Nephron (organoid): ENCODE data around the gene CNIH2.
A peak's percentile ranks its signal among the peaks of the same experiment; 100 is the strongest.

ENCODE experiments used
- H3K27ac Mint-ChIP-seq, 3 experiments: 2 replicates each; pipeline ENCODE4 v1.8.0; 2020; ENCODE audit warnings: mixed read lengths in 3 of 3, mild to moderate bottlenecking in 2 of 3, moderate library complexity in 1 of 3
- H3K27me3 Mint-ChIP-seq: 2 replicates; pipeline ENCODE4 v1.8.0; 2021; ENCODE audit warnings: low read depth, mild to moderate bottlenecking, moderate library complexity, mixed read lengths
- H3K36me3 Mint-ChIP-seq: 2 replicates; pipeline ENCODE4 v1.8.0; 2020; ENCODE audit warnings: low read depth, mixed read lengths
- H3K4me1 Mint-ChIP-seq: 2 replicates; pipeline ENCODE4 v1.8.0; 2020; ENCODE audit warnings: mixed read lengths
- H3K4me3 Mint-ChIP-seq, 3 experiments: 2 replicates each; pipeline ENCODE4 v1.8.0; 2020; ENCODE audit warnings: mild to moderate bottlenecking in 3 of 3, mixed read lengths in 3 of 3, moderate library complexity in 2 of 3
- H3K9me3 Mint-ChIP-seq: 2 replicates; pipeline ENCODE4 v1.8.0; 2020; ENCODE audit warnings: mixed read lengths
- TF ChIP-seq, protein P1 (sequence below), 3 experiments: fragments of 200-600 bp; sonication (generic); IDR thresholded peaks; one replicate each; pipeline ENCODE4 v1.5.0; 2021; ENCODE audit warnings: antibody characterized with exemption in 3 of 3; ENCODE audit not compliant: unreplicated experiment in 3 of 3

The CNIH2 gene

DNA sequence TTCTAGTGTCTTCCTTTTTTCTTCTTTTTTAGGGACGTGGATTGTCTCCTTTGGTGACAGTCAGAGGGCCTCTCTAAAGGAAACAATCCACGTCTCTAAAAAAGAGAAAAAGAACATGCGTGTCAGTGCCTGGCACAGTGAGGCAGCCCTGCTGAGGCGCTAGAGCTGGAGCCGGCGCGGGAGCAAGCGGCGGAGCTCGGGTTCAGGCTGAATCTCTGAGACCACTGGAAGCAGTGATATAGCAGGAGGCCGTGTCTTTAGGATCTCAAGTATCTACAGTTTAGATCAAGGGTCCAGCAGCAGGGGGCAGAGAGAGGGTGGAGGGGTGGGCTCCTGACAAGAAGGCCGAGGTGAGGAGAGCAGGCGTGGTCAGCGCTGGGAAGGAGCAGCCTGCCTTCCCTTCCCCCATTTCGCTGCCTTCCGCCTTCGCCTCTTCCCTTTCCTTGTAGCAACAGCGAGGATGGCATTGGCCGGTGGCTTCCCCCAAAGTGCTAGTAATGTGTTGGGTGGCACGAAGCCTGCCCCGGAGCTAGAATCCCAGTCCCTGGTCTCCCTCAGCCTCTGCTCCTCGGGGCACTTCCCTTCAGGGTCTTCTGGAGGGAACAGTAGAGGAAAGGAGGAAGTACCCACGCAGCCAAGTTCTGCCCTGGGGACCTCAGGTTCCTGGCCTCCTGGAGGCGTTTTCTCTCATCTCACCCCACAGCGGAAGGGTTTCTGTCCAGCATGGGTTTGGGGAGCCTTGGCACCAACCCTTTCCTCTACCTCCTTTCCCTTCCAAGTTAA is 37.8 kb upstream of the CNIH2 start:
- H3K4me1 Mint-ChIP-seq, result peaks cover 40% of the 10 kb centered on the region
- no peaks in the 10 kb centered on the region for H3K9me3 Mint-ChIP-seq
- peaks cover 21% of the 10 kb centered on the region for H3K36me3 Mint-ChIP-seq
- H3K4me3 Mint-ChIP-seq, result no peak overlapping the region
- no peaks in the 10 kb centered on the region for H3K27me3 Mint-ChIP-seq
- TF ChIP-seq, protein P1, sequence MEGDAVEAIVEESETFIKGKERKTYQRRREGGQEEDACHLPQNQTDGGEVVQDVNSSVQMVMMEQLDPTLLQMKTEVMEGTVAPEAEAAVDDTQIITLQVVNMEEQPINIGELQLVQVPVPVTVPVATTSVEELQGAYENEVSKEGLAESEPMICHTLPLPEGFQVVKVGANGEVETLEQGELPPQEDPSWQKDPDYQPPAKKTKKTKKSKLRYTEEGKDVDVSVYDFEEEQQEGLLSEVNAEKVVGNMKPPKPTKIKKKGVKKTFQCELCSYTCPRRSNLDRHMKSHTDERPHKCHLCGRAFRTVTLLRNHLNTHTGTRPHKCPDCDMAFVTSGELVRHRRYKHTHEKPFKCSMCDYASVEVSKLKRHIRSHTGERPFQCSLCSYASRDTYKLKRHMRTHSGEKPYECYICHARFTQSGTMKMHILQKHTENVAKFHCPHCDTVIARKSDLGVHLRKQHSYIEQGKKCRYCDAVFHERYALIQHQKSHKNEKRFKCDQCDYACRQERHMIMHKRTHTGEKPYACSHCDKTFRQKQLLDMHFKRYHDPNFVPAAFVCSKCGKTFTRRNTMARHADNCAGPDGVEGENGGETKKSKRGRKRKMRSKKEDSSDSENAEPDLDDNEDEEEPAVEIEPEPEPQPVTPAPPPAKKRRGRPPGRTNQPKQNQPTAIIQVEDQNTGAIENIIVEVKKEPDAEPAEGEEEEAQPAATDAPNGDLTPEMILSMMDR (IDR thresholded peaks at IDR 0.05; ENCODE audit: unreplicated experiment in 3 of 3), result no peak
- H3K27ac Mint-ChIP-seq, result peak overlapping the region in 1 of 3 experiments; percentile 24

DNA sequence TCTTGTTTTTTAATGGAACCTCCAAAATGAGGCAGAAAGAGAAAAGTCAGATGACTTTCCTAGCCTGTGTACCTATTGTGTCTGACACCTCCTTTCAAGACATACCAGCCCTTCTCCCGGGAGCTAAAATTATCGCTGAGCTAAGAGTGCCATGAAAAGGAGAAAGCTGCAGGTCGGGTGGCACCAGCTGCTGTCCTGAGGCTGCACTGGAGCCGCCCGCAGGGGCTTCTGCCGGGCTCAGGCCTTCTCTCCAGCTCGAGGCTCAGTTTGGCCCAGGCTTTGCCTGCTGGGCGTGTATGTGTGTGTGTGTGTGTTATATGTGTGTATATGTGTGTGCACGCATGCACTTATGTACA is 37.2 kb upstream of the CNIH2 start:
- H3K9me3 Mint-ChIP-seq, result no peaks in the 10 kb centered on the region
- TF ChIP-seq, protein P1 (IDR thresholded peaks at IDR 0.05; ENCODE audit: unreplicated experiment in 3 of 3), result no peak
- H3K4me3 Mint-ChIP-seq, result no peak overlapping the region
- peak overlapping the region in 1 of 3 experiments; percentile 24 for H3K27ac Mint-ChIP-seq
- peaks cover 16% of the 10 kb centered on the region for H3K36me3 Mint-ChIP-seq
- H3K4me1 Mint-ChIP-seq, result peaks cover 40% of the 10 kb centered on the region
- H3K27me3 Mint-ChIP-seq, result no peaks in the 10 kb centered on the region

DNA sequence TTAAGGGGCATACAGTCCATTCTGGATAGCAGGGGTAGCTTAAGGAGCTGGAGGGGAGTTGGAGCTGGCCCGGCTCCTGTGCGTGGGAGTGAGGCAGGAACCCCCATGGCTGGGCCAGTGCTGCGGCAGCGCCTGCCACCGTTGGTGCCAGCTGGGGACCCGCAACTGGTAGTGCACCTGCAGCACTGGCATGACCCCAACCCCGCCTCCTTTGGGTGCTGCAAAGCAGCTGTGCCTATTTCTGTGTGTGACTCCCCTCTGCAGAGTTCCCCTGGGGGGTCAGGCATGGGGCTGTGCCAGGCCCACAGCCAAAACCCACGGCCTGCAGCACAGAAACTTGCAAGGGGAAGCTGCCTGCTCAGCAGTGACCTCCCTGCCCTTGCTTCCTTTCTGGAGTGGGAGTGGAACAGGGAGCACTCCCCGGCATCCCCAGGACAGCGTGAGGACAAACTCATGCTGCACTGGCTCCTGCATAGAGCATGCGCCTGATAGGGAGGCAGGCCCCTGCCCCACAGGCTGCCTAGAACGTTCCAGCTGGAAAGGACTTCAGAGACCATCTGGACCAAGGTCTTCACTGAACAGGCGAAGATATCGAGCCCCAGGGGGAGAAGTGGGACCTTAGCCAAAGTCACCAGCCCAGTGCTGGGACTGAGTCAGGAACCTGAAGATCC is 35.7 kb upstream of the CNIH2 start:
- H3K9me3 Mint-ChIP-seq, result no peaks in the 10 kb centered on the region
- H3K4me1 Mint-ChIP-seq, result peaks cover 40% of the 10 kb centered on the region
- H3K27me3 Mint-ChIP-seq, result no peaks in the 10 kb centered on the region
- H3K4me3 Mint-ChIP-seq, result peak overlapping the region in 1 of 3 experiments; percentile 39
- TF ChIP-seq, protein P1 (IDR thresholded peaks at IDR 0.05; ENCODE audit: unreplicated experiment in 3 of 3), result no peak
- H3K36me3 Mint-ChIP-seq, result peaks cover 19% of the 10 kb centered on the region
- peak overlapping the region; percentile 38 to 85 (median 82) for H3K27ac Mint-ChIP-seq

DNA sequence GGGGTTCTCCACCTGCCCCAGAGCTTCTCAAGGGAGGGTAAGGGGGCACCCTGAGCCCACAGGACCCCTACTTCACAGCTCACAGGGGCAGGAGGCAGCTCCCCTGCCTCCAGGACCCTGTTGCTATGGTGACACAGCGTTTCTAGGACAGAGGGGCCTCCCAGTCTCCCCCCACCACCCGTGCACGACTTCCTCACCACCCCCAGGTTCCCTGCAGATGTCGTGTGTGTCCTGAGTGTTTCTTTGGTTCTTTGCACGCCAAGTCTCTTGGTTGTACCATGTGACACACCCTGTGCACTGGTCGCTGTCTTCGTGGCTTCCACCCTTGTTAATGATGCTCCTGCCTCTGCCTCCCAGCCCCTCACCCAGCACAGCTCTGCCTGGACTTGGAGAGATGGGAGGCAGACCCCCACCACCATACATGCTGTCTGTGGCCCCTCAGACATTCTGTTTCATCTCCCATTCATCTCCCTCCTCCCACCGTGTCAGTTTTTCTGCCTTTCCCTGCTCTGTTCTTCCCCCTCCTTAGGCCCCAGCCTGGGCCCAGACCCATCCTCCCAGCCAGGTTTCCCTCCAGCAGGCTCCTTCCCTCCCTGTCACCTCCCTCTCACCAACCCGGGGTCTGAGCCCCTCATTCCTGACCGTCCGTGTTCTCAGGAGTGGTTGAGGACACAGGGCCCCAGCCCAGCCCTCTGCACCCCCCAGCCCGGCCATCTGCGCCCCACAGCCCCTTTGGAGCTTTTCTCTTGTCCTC is 34.0 kb upstream of the CNIH2 start:
- no peaks in the 10 kb centered on the region for H3K27me3 Mint-ChIP-seq
- no peaks in the 10 kb centered on the region for H3K9me3 Mint-ChIP-seq
- H3K36me3 Mint-ChIP-seq, result peaks cover 19% of the 10 kb centered on the region
- peak overlapping the region in 1 of 3 experiments; percentile 36 for H3K4me3 Mint-ChIP-seq
- TF ChIP-seq, protein P1 (IDR thresholded peaks at IDR 0.05; ENCODE audit: unreplicated experiment in 3 of 3), result no peak
- peaks cover 40% of the 10 kb centered on the region for H3K4me1 Mint-ChIP-seq
- H3K27ac Mint-ChIP-seq, result peak overlapping the region; percentile 89 to 97 (median 97)

DNA sequence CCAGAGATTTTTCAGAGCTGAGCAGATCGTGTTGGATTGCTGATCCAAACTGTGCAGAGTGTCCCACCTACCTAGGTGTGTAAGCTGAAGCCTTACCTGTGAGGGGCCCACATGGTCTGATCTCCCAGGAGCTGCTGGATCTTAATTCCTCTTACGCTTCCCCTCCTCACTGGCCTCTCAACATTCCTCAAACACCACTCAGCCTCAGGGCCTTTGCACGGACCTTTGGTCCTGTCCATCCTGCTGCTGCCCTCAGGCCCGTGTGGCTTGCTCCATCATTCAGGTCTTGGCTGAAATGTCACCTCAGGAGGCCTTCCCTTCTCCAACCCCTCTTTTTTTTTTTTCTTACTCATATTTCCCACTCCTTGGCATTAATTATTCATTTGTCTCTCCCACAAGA is 30.7 kb upstream of the CNIH2 start:
- H3K4me3 Mint-ChIP-seq, result no peak overlapping the region
- no peak overlapping the region for H3K27ac Mint-ChIP-seq
- H3K36me3 Mint-ChIP-seq, result peaks cover 14% of the 10 kb centered on the region
- TF ChIP-seq, protein P1 (IDR thresholded peaks at IDR 0.05; ENCODE audit: unreplicated experiment in 3 of 3), result no peak
- no peaks in the 10 kb centered on the region for H3K9me3 Mint-ChIP-seq
- no peaks in the 10 kb centered on the region for H3K27me3 Mint-ChIP-seq
- H3K4me1 Mint-ChIP-seq, result peaks cover 19% of the 10 kb centered on the region
